Neutrophil (primary cell): ENCODE data around the gene PRPH.
"Not testable (repeated sequence)": the region's sequence is repeated elsewhere in the genome, so short reads cannot be mapped to it uniquely, and the experiment has no call there.

Source experiments
- H3K27ac ChIP-seq: fragments of 200-600 bp; sonication (generic); 2 replicates; pipeline ENCODE4 v1.5.1; 2016; ENCODE audit warnings: mild to moderate bottlenecking, moderate library complexity
- H3K27me3 ChIP-seq: fragments of 200-600 bp; sonication (generic); 2 replicates; pipeline ENCODE4 v1.6.0; 2016; ENCODE audit warnings: mild to moderate bottlenecking
- H3K36me3 ChIP-seq: fragments of 200-600 bp; sonication (generic); 2 replicates; pipeline ENCODE4 v1.5.1; 2017
- H3K4me1 ChIP-seq, 2 experiments: fragments of 200-600 bp in 1 of 2; sonication (generic) in 1 of 2; 1 replicate in 1 of 2; 2 replicates in 1 of 2; pipeline versions ENCODE4 v1.5.1 to v1.6.1; 2013 to 2016; ENCODE audit warnings: low read depth in 1 of 2, low read length in 1 of 2, mild to moderate bottlenecking in 1 of 2, moderate library complexity in 1 of 2; ENCODE audit not compliant: control insufficient read depth in 1 of 2, insufficient read depth in 1 of 2
- H3K4me3 ChIP-seq, 2 experiments: fragments of 200-600 bp in 1 of 2; sonication (generic) in 1 of 2; 1 replicate in 1 of 2; 2 replicates in 1 of 2; pipeline ENCODE4 v1.5.1; 2013 to 2016; ENCODE audit warnings: low read depth in 1 of 2, low read length in 1 of 2, mild to moderate bottlenecking in 1 of 2, moderate library complexity in 1 of 2
- H3K9me3 ChIP-seq: fragments of 200-600 bp; sonication (generic); 2 replicates; pipeline ENCODE4 v1.5.1; 2016
- CTCF ChIP-seq: fragments of 200-600 bp; sonication (generic); IDR thresholded peaks from 2 replicates; pipeline ENCODE4 v1.5.1; 2016; ENCODE audit warnings: antibody characterized with exemption

The PRPH gene

GRCh38 chr12:49332891-49333371 lies 38.0 kb downstream of the PRPH start:
- H3K27me3 ChIP-seq = peaks cover 68% of the 10 kb centered on the region
- no peaks in the 10 kb centered on the region for H3K9me3 ChIP-seq
- TF ChIP-seq CTCF = no peak
- peaks cover 8 to 24% of the 10 kb centered on the region in 2 experiments for H3K4me1 ChIP-seq
- no peak overlapping the region for H3K27ac ChIP-seq
- no peak overlapping the region for H3K4me3 ChIP-seq
- H3K36me3 ChIP-seq = peaks cover 37% of the 10 kb centered on the region

- H3K4me3 ChIP-seq, H3K9me3 ChIP-seq, H3K27ac ChIP-seq: not testable (repeated sequence)
- Histone ChIP-seq H3K4me1 (peaks cover 8 to 24% of the 10 kb centered on the region in 2 experiments), H3K36me3 (peaks cover 33% of the 10 kb centered on the region), H3K27me3 (peaks cover 77% of the 10 kb centered on the region)
Measured at GRCh38 chr12:49333778-49334177, 38.8 kb downstream of the PRPH start.

GRCh38 chr12:49334226-49334625 lies 39.3 kb downstream of the PRPH start:
- H3K9me3 ChIP-seq = no peaks in the 10 kb centered on the region
- H3K27ac ChIP-seq = no peak overlapping the region
- H3K27me3 ChIP-seq = peaks cover 81% of the 10 kb centered on the region
- no peak for TF ChIP-seq CTCF
- H3K36me3 ChIP-seq = peaks cover 29% of the 10 kb centered on the region
- H3K4me3 ChIP-seq = no peak overlapping the region
- peaks cover 8 to 24% of the 10 kb centered on the region in 2 experiments for H3K4me1 ChIP-seq

DNA sequence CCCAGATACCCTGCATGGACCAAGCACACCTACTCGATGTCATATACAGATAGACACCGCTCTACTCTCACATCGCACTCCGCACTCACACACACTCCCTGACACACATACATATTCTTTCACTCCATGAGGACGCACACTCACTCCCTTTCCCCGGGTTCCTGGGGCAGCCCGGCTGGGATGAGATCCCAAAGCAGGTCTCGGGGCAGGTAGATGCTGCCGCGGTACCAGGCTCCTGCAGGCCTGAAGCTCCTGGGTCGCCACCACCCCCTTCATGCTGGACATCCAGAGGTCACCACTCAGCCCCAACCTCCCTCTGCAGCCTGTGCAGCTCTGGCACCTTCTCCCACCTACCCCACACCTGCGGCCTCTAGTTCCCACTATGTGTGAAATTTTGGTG lies 39.7 kb downstream of the PRPH start:
- Histone ChIP-seq H3K27me3 (peaks cover 86% of the 10 kb centered on the region), H3K27ac (no peak overlapping the region), H3K4me3 (no peak overlapping the region), H3K9me3 (no peaks in the 10 kb centered on the region), H3K4me1 (peaks cover 8 to 24% of the 10 kb centered on the region in 2 experiments), H3K36me3 (peaks cover 24% of the 10 kb centered on the region)
- no peak for TF ChIP-seq CTCF

GRCh38 chr12:49335118-49335954 lies 40.4 kb downstream of the PRPH start:
- no peak for TF ChIP-seq CTCF
- Histone ChIP-seq H3K4me3 (no peak overlapping the region), H3K9me3 (no peaks in the 10 kb centered on the region), H3K4me1 (peaks cover 8 to 24% of the 10 kb centered on the region in 2 experiments), H3K36me3 (peaks cover 18% of the 10 kb centered on the region), H3K27ac (no peak overlapping the region), H3K27me3 (peaks cover 92% of the 10 kb centered on the region)

DNA sequence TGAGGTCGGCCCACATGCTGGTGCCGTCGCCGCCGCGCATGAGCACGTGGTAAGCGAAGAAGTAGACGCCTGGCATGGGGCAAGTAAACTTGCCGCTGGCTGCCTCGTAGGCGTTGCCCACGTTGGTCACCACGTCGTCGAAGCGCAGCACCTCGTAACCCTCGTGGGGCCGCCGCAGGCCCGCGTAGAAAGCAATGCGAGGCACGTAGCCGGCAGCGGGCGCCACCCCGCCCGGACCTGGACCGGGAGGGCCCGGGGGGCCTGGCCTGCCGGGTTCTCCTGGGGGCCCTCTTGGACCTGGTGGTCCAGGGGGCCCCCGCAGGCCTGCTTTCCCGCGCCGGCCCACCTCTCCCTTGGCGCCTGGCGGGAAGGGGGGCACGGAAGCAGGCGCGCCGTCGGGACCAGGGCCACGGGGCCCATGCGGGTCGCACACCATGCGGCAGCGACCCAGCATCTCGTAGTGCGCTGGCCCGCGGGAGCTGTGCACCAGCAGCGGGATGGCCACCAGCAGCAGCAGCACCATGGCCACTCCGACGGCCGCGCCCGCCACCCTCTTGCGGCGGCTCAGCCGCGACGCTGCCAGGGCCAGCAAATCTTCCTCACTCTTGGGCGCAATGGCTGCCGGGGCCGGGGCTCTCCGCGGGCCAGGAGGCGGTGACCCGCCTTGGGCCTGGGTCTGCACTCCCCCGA lies 41.2 kb downstream of the PRPH start:
- peaks cover 10% of the 10 kb centered on the region for H3K36me3 ChIP-seq
- no peak for TF ChIP-seq CTCF
- H3K27me3 ChIP-seq = peaks cover 100% of the 10 kb centered on the region
- no peaks in the 10 kb centered on the region for H3K9me3 ChIP-seq
- peaks cover 8 to 24% of the 10 kb centered on the region in 2 experiments for H3K4me1 ChIP-seq
- H3K4me3 ChIP-seq = no peak overlapping the region
- no peak overlapping the region for H3K27ac ChIP-seq
